GM12872 (cell line): ENCODE results near the gene CEBPG.

Experiments
- CTCF ChIP-seq: IDR thresholded peaks from 3 replicates; pipeline ENCODE4 v1.5.1; 2011; ENCODE audit warnings: low read depth, mild to moderate bottlenecking, low read length, moderate library complexity; ENCODE audit not compliant: insufficient read depth

The CEBPG gene

DNA sequence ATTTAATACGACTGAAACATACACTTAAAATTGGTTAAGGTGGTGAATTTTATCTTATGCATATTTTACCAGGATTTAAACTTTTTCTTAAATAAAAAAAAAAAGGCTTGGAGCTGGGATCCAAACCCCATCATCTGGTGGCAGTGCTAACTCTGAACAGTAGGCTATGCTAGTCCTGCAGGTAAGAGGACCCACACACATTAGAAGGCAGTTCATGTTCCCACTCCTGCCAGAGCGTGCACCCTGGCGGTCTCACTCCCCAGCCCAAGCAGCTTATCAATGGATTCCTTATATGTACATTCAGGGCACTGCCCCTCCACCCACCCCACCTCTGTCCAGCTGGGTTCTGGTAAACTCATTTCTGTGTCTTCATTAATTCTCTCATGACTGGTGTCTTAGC, 39.9 kb upstream of the CEBPG start:
- no peak for TF ChIP-seq CTCF

GRCh38 chr19:33334271-33334670, 39.2 kb upstream of the CEBPG start:
- TF ChIP-seq CTCF, result no peak

GRCh38 chr19:33335446-33335845, 38.1 kb upstream of the CEBPG start:
- no peak for TF ChIP-seq CTCF

DNA sequence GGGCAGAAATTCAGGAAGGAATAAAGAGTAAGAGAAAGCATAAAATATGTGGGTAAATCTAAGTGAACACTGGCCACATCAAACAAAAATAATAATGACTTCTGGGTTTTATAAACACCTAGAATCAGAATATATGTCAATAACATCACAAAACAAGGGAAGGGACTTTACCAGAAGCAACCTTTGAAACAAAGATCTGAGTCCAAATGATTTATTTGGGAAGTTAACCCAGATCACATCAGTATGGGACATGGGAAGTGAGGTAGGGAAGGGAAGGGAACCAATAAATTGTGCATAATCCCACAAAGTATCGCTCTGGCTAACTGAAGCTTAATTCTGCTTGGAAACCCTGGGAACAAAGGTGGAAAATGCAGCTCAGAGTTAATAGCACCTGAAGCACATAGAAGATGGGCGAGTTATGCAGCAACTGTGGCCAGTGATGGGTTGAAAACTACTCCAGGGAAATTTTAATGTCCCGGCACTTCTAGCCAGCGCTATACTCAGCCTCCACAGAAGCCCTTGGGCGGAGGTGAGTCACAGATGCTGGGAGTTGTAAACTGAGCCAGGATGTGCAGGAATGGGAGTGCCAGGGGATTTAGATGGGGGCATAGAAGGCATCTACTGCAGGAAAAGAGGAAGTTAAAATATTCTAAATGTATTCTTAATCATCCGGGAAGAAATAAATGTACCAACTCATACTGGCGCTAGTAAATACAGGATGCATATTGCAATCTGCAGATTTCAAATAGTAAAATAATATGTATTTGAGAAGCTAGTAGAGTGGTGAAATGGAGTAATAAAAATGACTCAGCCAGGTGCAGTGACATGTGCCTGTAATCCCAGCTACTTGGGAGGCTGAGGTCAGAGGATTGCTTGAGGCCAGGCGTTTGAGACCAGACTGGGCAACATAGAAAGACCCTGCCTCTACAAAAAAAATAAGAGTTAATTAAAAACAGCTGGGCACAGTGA, 34.2 kb upstream of the CEBPG start:
- TF ChIP-seq CTCF, result no peak

DNA sequence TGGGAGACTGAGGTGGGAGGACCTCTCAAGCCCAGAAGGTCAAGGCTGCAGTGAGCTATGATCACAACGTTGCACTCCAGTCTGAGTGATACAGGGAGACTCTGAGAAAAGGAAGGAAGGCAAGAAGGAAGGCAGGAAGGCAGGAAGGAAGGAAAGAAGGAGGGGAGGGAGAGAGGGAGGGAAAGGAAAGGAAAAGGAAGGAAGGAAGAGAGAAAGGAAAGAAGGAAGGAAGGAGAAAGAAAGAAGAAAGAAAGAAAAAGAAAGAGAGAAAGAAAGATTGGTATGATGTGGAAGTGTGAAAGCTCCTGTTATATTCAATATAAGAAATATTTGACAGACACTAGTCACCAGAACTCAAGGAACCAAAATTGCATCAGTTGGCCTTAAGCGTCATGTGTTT, 32.5 kb upstream of the CEBPG start:
- TF ChIP-seq CTCF, result no peak

DNA sequence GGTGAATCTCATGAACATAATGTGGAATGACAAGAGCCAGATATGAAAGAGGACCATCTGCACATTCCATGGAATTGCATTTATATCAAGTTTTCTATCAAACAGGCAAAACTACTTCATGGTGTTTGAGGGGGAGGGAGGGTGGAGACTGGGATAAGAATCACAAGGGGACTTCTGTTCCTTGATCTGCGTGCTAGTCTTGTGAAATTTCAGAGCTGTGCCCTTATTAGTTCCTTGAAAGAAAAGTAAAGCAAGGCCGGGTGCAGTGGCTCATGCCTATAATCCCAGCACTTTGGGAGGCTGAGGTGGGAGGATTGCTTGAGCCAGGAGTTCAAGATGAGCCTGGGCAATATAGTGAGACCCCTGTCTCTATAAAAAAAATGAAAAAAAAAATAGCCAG, 30.2 kb upstream of the CEBPG start:
- no peak for TF ChIP-seq CTCF

GRCh38 chr19:33343859-33344572, 29.5 kb upstream of the CEBPG start:
- TF ChIP-seq CTCF, result no peak
